Adipocyte (in vitro differentiated cells): ENCODE measurements around the gene ROPN1B.

Source experiments
- DNase-seq: peaks from one replicate; pipeline ENCODE4 v3.0.0-alpha.2; 2015; ENCODE audit warnings: low read depth
- H3K27me3 ChIP-seq: replicated peaks from 2 replicates; pipeline ENCODE4 v1.7.0; 2013; ENCODE audit warnings: mild to moderate bottlenecking, low read length, moderate library complexity; ENCODE audit not compliant: control insufficient read depth, insufficient read depth
- H3K36me3 ChIP-seq: 2 replicates; pipeline ENCODE4 v1.7.0; 2013; ENCODE audit warnings: low read length, mild to moderate bottlenecking, moderate library complexity; ENCODE audit not compliant: control insufficient read depth, insufficient read depth, severe bottlenecking
- H3K4me1 ChIP-seq: 2 replicates; pipeline ENCODE4 v1.7.0; 2013; ENCODE audit warnings: mild to moderate bottlenecking, low read length, moderate library complexity; ENCODE audit not compliant: control insufficient read depth, insufficient read depth
- H3K4me3 ChIP-seq: 2 replicates; pipeline ENCODE4 v1.7.0; 2013; ENCODE audit warnings: mild to moderate bottlenecking, low read length, moderate library complexity
- H3K9ac ChIP-seq: 2 replicates; pipeline ENCODE4 v1.7.0; 2013; ENCODE audit warnings: mild to moderate bottlenecking, low read length, moderate library complexity
- H3K9me3 ChIP-seq: 2 replicates; pipeline ENCODE4 v1.7.0; 2013; ENCODE audit warnings: mild to moderate bottlenecking, low read length, moderate library complexity; ENCODE audit not compliant: control insufficient read depth

ROPN1B gene

DNA sequence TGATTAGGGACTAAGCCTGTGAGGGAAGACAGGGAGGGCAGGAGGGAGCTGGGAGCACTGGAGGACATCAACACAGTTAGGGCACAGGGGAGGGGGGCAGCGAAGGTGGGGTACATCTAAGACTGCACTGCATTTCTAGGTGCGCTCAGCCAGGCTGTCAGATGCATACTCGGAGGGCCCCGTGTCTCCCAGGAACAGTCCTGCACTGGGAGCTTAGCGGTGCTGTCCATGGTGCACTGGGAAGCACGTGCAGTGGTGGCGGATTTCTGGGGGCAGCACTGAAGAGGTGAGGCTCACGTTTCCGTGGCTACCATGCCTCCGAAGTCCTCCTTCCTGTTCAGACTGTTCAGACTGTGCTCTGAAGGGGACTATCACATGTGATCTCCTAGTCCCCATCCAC is 54.4 kb downstream of the ROPN1B start:
- H3K4me3 ChIP-seq = no peak overlapping the region
- no peak overlapping the region for H3K9ac ChIP-seq
- peaks cover 5% of the 10 kb centered on the region for H3K36me3 ChIP-seq
- H3K27me3 ChIP-seq = no peaks in the 10 kb centered on the region
- no peak for DNase-seq
- H3K4me1 ChIP-seq = peaks cover 3% of the 10 kb centered on the region
- peaks cover 8% of the 10 kb centered on the region for H3K9me3 ChIP-seq

DNA sequence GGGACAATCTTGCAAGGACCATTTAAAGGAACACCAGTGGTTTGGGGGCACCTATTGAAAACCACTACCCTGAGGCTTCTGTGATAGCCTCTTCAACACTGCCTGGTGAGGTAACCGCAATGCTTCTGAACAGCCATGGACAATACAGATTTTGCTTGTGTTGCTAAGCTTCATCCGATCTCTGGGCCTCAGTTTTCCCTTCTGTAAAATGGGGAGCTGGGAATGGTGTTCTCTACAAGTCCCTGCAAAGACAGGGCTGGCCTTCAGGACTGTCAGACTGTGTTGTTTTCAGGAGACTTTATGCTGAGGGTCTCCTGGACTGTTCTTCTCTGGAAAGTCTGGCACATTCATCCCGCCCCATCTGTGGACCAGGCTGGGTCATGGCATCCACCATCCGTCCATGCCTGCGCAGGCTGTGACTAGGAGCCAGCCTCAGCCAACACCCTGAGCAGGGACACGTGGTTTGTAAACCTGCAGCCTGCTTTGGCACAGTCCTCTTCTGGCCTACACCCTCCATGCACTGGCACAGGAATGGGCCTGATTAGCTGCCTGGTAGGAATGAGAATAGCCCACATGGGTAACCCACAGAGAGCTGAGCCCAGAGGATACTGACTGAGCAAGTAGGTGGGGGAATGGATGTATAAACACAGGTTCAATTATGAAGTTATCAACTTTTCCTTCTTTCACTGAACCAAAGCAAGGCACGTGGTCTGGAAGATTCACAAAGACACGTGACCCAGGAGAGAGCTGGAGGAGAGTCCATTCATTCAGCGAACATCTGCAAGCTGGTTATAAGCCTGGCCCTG is 55.3 kb downstream of the ROPN1B start:
- Histone ChIP-seq H3K27me3 (no peaks in the 10 kb centered on the region), H3K4me3 (no peak overlapping the region), H3K9ac (no peak overlapping the region), H3K4me1 (no peaks in the 10 kb centered on the region), H3K36me3 (peaks cover 5% of the 10 kb centered on the region), H3K9me3 (peaks cover 11% of the 10 kb centered on the region)
- no peak for DNase-seq

DNA sequence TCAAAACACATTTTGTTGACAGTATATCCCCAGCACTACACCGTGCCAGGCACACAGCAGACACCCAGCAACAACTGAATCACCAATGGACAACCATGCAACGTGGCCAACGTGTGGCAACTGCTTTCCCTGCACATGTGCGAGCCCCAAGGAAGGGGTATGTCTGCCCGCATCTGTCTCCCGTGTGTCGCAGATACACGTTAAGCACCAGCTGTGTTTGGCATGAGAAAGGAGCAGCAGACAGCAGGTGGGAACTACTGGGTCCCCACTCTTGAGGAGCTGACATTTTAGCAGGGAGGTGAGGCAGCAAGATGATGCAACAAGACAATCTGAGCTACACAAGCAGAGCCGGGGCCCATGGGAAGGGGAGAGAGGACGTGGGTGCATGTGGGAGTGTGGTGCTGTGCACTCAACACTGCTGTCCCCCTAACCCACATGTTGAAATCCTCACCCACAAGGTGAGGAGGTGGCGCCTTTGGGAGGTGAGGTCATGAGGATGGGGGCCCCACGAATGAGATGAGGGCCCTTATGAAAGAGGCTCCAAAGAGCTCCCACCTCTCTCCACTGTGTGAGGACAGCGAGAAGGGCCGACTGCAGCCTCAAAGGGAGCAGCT is 56.2 kb downstream of the ROPN1B start:
- no peak overlapping the region for H3K9ac ChIP-seq
- H3K27me3 ChIP-seq = no peaks in the 10 kb centered on the region
- DNase-seq = no peak
- H3K4me3 ChIP-seq = no peak overlapping the region
- H3K36me3 ChIP-seq = peaks cover 5% of the 10 kb centered on the region
- H3K9me3 ChIP-seq = peaks cover 11% of the 10 kb centered on the region
- no peaks in the 10 kb centered on the region for H3K4me1 ChIP-seq

DNA sequence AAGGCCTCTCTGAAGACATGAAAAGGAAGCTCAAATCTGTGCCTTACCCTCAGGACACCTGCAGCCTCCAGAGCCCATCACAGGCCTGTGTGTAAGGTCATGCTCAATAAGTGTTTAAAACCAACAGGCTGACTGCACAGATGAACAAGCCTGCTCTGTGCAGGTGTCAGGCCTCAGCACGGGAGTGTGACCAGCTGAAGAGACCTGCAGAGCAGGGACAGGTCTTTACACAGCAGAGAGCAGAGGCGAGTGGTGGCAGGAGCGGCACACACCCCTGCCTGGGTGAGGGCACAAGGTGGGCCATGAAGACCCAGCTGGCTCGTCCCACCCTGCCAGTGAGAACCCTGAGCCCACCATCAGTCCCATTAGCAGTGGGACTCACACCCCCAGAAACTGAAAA is 56.9 kb downstream of the ROPN1B start:
- peaks cover 5% of the 10 kb centered on the region for H3K36me3 ChIP-seq
- H3K4me3 ChIP-seq = no peak overlapping the region
- no peaks in the 10 kb centered on the region for H3K4me1 ChIP-seq
- H3K9ac ChIP-seq = no peak overlapping the region
- no peak for DNase-seq
- H3K9me3 ChIP-seq = peaks cover 11% of the 10 kb centered on the region
- no peaks in the 10 kb centered on the region for H3K27me3 ChIP-seq

DNA sequence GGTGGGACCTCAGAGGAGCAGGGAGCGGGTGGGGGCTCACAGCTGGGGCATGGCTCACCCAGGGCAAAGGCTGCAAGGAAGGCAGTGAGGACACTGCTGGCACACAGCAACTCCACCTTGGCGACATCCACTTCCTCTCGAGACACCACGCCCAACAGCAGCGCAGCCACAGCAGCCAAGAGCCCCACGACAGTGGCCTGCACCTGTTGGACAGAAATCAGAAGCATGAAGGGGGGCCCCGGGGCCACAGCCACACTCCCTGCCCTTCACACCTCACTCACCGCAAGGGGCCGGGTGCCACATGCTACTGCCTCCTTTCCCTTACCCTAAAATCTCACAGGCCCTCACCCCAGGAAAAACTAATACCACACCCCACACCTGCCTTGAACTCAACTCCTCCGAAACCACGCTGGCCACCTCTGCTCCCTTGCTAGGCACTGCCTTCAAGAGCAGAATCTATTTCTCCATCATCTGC is 57.3 kb downstream of the ROPN1B start:
- Histone ChIP-seq H3K27me3 (no peaks in the 10 kb centered on the region), H3K4me1 (no peaks in the 10 kb centered on the region), H3K9ac (no peak overlapping the region), H3K36me3 (peaks cover 5% of the 10 kb centered on the region), H3K4me3 (no peak overlapping the region), H3K9me3 (peaks cover 11% of the 10 kb centered on the region)
- DNase-seq = no peak

DNA sequence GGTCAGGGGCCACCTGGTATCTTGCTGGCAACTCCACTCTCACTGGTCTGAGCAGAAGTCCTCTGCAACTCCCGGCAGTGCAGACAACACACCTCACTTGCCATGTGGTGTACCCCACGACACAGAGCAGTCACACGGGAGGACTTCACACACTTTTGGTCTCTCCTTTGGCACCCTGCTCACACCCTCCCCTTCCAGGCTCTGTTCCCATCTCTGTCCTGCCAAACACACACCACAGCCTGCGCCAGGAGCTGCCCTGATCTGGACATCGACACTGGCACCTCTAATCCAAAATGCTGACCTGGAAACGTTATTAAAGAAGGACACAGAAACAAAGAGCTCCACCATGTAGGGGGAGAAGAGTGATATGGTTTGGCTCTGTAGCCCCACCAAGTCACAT is 57.8 kb downstream of the ROPN1B start:
- H3K4me1 ChIP-seq = no peaks in the 10 kb centered on the region
- no peaks in the 10 kb centered on the region for H3K27me3 ChIP-seq
- H3K4me3 ChIP-seq = no peak overlapping the region
- DNase-seq = no peak
- peaks cover 5% of the 10 kb centered on the region for H3K36me3 ChIP-seq
- peaks cover 11% of the 10 kb centered on the region for H3K9me3 ChIP-seq
- no peak overlapping the region for H3K9ac ChIP-seq

DNA sequence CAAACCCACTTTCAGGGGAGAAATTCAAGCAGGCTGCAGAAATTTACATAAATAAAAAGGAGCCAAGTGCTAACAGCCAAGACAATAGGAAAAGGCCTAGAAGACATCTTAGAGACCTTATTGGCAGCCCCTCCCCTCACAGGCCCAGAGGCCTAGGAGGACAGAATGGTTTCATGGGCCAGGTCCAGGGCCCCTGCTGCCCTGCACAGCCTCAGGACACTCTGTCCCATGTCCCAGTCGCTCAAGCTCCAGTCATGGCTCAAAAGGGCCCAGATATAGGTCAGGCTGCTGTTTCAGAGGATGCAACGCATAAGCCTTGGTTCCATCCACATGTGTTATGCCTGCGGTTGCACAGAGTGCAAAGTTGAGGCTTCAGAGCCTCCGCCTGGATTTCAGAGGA is 59.1 kb downstream of the ROPN1B start:
- H3K36me3 ChIP-seq = peaks cover 5% of the 10 kb centered on the region
- no peaks in the 10 kb centered on the region for H3K27me3 ChIP-seq
- H3K4me3 ChIP-seq = no peak overlapping the region
- no peak overlapping the region for H3K9ac ChIP-seq
- peaks cover 11% of the 10 kb centered on the region for H3K9me3 ChIP-seq
- no peak for DNase-seq
- H3K4me1 ChIP-seq = no peaks in the 10 kb centered on the region

DNA sequence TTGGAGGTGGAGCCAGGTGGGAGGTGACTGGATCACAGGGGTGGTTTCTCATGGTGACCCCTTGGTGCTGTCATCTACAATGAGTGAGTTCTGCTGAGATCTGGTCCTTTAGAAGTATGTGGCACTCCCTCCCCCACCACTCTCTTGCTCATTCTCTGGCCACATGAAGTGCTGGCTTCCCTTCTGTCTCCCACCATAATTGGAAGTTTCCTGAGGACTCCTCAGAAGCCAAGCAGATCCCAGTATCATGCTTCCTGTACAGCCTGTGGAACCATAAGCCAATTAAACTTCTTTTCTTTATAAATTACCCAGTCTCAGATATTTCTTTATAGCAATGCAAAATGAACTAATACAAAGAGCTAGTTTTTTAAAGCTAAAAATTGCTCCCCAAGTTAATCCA is 60.3 kb downstream of the ROPN1B start:
- Histone ChIP-seq H3K9me3 (peaks cover 11% of the 10 kb centered on the region), H3K4me1 (no peaks in the 10 kb centered on the region), H3K27me3 (no peaks in the 10 kb centered on the region), H3K4me3 (no peak overlapping the region), H3K36me3 (peaks cover 5% of the 10 kb centered on the region), H3K9ac (no peak overlapping the region)
- DNase-seq = no peak

DNA sequence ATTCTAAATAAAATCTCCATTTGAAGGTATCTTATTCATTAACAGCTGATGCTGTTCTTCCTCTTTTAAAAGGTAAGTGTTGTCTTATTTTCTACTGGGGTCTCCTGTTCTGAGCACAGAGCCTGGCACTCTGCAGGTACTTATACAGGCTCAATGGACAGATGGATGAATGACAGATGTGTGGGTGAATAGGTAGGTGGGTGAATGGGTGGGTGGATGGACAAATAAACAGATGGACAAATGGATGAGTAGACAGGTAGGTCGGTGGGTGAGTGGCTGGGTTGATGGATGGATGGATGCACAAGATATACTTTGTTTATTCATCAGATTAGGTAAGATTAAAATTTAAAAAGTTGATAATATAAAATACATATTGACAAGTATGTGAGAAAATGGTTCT is 61.5 kb downstream of the ROPN1B start:
- DNase-seq = no peak
- no peaks in the 10 kb centered on the region for H3K27me3 ChIP-seq
- H3K9me3 ChIP-seq = peaks cover 11% of the 10 kb centered on the region
- H3K9ac ChIP-seq = no peak overlapping the region
- H3K36me3 ChIP-seq = peaks cover 5% of the 10 kb centered on the region
- H3K4me3 ChIP-seq = no peak overlapping the region
- H3K4me1 ChIP-seq = no peaks in the 10 kb centered on the region

DNA sequence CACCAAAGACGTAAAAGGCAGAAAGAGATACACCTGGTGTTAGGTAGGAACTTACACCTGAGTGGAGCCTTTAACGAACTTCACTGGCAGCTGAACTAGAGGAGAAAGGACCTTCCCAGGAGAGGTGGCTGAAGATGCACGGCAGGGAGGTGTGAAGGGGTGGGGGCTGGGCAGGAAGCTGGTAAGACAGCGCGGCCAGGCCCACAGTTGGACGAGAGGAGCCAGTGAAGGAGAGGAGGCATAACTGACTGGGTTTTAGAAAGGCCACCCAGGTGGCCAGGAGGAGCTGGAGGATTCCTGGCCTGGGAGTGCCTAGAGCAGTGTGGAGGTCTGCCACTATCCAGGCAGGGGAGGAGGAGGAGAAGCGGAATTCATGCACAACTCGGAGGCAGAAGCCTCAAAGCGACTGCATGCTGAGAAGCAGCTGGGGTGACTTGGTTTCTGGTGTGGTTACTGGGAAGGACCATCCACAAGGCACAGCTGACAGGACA is 63.0 kb downstream of the ROPN1B start:
- no peak for DNase-seq
- H3K9me3 ChIP-seq = peaks cover 11% of the 10 kb centered on the region
- H3K9ac ChIP-seq = no peak overlapping the region
- H3K27me3 ChIP-seq = no peaks in the 10 kb centered on the region
- H3K4me3 ChIP-seq = no peak overlapping the region
- H3K4me1 ChIP-seq = no peaks in the 10 kb centered on the region
- no peaks in the 10 kb centered on the region for H3K36me3 ChIP-seq
